GM19455 (cell line): Measurements from ENCODE around the gene PARD3.
"Not testable (repeated sequence)": the region's sequence is repeated elsewhere in the genome, so short reads cannot be mapped to it uniquely, and the experiment has no call there.

ENCODE experiments used
- ATAC-seq: cut with Tn5 transposase; IDR thresholded peaks from one replicate; pipeline ENCODE4 v1.9.1; 2021; ENCODE audit not compliant: unreplicated experiment

PARD3 gene

DNA sequence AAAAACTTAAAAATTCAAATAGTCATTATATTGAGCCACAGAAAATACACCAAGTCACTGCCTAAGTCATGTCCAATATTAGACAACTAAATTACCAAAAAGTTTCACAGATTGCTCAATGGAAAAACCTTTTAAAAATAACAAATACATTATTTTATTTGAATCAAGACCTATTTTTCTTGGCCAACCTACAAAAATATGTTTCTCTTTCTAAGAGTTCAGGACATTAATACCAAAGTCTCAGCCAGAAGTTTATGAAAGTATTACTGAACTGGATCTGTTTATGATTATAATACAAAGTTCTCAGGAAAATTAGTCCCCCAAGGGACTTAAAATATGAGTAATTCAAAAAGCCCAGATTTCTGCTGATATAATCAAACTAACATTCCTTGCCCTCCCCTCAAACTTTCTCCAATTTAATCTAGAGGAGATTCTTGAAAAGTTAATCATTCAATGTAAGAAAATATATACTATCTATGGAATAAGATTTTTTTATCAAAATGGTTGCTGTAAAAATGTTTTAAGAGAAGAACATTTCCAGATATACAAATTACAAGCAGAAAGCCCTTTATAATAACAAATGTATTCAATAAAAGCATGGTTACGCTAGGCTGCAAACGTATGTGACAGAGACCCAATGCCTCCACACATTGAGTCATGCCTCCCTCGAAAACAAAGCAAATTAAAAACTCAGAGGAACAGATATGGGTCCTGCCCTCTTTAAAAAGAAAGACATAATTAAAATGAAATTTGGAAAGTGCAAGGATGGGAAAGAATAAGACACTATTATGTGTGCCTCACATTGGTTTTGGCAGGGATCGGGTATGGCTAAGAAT is 381.6 kb downstream of the PARD3 start:
- no peak for ATAC-seq

- no peak for ATAC-seq
Measured at GRCh38 chr10:34432589-34432988, 382.5 kb downstream of the PARD3 start.

GRCh38 chr10:34430685-34431084 is 384.4 kb downstream of the PARD3 start:
- ATAC-seq: no peak

GRCh38 chr10:34428501-34428900 is 386.6 kb downstream of the PARD3 start:
- no peak for ATAC-seq

DNA sequence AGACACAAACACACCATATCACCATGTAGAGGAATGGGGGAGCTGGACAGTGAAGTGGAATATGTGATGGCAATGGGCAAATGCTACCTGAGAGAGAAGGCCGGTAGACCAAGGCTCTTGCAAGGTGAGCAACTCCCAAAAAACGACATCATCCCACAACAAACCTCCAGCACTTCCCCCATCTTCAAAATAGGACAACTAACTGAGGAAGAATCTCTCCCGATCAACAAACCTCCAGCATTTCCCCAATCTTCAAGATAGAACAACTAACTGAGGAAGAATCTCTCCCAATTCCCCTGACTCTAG is 387.2 kb downstream of the PARD3 start:
- ATAC-seq: no peak

- not testable (repeated sequence) for ATAC-seq
Measured at GRCh38 chr10:34427158-34427910, 387.8 kb downstream of the PARD3 start.

DNA sequence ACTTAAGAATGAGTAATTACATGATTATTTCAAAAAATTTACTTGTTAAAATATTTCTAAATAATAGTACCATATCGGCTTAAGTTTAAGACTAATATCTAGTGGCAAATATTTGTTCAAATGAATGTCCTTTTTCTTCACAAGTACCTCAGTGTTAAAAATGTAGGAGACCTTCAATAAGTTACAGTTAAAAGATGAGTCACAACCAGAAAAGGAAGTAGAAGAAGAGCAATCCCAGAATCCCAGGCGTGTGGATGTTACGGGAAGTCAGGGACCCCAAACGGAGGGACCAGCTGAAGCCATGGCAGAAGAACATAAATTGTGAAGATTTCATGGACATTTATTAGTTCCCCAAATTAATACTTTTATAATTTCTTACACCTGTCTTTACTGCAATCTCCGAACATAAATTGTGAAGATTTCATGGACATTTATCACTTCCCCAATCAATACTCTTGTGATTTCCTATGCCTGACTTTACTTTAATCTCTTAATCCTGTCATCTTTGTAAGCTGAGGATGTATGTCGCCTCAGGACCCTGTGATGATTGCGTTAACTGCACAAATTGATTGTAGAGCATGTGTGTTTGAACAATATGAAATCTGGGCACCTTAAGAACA is 388.4 kb downstream of the PARD3 start:
- ATAC-seq: not testable (repeated sequence)

DNA sequence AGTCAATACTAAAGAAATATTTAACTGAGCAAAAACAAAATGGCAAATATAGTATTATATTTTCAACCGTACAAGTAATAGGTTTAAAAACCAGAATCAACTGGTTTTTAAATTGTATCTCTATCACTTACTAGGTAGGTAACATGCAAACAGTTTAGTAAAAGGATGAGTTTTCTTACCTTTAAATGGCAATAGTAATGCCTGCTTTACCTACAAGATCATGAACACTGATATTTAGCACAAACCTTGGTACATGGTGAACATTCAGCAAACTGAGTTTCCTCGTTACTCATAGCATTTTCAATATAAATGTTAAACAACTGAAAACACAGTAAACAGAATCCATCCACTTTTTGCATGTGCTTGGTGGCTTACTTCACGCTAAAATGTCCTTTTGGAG is 389.1 kb downstream of the PARD3 start:
- no peak for ATAC-seq

- no peak for ATAC-seq
Measured at GRCh38 chr10:34423673-34424625, 391.1 kb downstream of the PARD3 start.

DNA sequence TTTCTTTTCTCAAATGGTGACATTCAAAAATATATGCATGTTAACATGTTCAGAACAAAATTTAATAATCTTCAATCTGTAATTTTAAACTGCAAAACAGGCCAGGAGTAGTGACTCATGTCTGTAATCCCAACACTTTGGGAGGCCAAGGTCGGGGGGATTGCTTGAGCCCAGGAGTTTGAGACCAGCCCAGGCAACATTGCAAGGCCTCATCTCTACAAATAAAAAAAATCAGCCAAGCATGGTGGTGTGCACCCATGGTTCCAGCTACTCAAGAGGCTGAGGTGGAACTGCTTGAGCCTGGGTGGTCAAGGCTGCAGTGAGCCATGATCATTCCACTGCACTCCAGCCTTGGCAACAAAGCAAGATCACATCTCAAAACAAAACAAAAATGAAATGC is 394.3 kb downstream of the PARD3 start:
- ATAC-seq: no peak

GRCh38 chr10:34420273-34420672 is 394.8 kb downstream of the PARD3 start:
- no peak for ATAC-seq

GRCh38 chr10:34415039-34415438 is 400.1 kb downstream of the PARD3 start:
- no peak for ATAC-seq

DNA sequence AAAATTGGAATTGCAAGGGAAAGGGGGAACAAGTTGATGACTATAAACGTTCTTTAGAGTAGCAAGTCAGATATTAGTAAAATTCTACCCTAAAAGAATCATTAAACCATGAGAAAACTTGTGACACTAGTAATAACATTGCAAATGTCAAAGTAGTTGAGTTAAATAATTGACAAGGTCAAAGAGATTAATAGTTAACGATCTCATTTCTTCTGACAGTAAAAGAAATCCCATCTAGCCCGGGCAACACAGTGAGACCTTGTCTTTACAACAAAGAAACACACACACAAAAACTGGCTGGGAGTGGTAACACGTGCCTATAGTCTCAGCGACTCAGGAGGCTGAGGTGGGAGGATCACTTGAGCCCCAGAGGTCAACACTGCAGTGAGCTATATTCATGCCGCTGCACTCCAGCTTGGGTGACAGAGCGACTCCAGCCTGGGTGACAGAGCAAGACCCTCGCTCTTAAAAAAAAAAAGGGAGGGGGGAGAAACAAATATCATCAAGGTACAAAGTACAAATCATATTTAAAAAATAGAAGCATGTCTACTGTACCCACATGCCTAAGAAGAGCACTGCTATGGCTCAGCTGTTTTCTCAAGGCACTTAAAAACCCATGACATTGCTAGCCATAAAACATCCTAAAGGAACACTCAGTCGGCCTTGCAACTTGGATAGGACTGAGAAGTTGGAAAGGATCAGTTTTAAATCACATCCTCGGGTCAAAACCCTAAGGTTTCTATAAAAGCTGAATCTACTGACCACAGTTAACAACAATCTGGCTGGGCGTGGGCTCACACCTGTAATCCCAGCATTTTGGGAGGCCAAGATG is 401.1 kb downstream of the PARD3 start:
- ATAC-seq: no peak

- ATAC-seq: no peak
Measured at GRCh38 chr10:34413214-34413613, 401.9 kb downstream of the PARD3 start.

DNA sequence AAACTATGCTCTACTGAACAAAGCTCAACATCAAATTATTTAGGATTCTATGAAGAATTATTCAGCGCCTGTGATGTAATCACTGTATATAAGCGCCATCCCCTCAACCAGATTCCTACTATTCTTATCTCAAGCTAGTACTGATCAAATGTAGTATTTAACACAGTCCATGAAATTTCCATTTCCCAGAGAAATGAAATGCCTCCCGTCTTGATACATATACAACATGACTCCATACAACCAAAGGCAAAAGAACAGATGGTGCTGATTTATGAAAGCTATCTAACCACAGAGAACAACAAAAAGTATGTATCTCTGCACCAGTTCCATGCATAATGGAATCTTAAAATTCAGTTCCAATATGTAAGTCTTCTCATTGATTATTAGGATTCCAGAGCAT is 406.1 kb downstream of the PARD3 start:
- no peak for ATAC-seq

DNA sequence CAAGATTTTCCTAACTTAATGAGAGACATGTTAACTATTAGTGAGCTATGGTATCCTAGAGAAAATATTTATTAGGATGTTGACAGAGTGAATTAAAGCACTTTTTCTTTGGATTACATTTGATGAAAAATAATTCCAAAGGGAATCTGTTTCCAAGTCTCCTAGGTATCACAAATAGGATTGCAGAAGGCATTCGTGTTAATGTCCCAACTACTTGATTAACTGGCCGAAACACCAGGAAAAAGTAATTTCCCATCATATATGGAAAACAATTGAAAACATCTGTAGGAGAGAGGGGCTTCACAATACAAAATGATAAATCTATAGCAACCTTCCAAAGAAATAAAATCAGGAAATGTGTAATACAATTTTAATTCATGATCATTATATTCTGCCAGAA is 406.7 kb downstream of the PARD3 start:
- ATAC-seq: no peak

DNA sequence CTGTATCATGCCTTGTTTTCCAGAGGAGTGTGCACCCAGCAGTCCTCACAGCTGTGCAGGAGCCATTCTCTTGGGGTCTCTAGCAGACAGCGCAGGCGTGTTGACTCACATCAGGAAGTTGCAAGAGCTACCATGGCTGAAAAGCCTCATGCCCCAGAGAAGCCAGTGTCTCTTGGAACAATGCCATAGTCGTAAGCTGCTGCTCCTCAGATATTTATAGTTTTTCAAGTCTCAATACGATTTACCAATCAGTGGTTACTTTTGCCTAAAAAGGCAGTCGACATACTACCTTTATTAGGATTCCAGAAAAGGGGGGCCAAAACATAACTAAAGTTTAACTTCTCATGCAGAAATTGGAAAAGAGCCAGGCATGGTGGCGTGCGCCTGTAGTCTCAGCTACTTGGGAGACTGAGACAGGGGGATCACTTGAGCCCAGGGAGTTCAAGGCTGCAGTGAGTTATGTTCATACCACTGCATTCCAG is 407.7 kb downstream of the PARD3 start:
- ATAC-seq: no peak

GRCh38 chr10:34406463-34407323 is 408.4 kb downstream of the PARD3 start:
- ATAC-seq: no peak
